Gastrocnemius medialis (tissue), 4 donors: Measurements from ENCODE around the gene PILRB.

Source experiments
- CTCF ChIP-seq, 5 experiments: fragments of 450-650 bp in 3 of 5; fragments of 200-600 bp in 2 of 5; sonication (generic) in 2 of 5; IDR thresholded peaks in 4 of 5; conservative IDR thresholded peaks in 1 of 5; 1 replicate in 4 of 5; 2 replicates in 1 of 5; pipeline ENCODE4 v1.5.1; 2016 to 2019; ENCODE audit warnings: antibody characterized with exemption in 5 of 5, mild to moderate bottlenecking in 3 of 5, moderate library complexity in 3 of 5
- POLR2A ChIP-seq, 2 donors: fragments of 450-650 bp; IDR thresholded peaks; one replicate each; pipeline ENCODE4 v1.6.1; 2017; ENCODE audit warnings: antibody characterized with exemption in 2 of 2, mild to moderate bottlenecking in 2 of 2, moderate library complexity in 2 of 2

GRCh38 chr7:100367676-100368613 is 10.0 kb downstream of the PILRB start:
- no peak for TF ChIP-seq CTCF (IDR thresholded peaks at IDR 0.05 in 4 of 5, conservative IDR thresholded peaks at IDR 0.05 in 1 of 5)
- TF ChIP-seq POLR2A (IDR thresholded peaks at IDR 0.05): no peak
